HG03558 (cell line): ENCODE results near the gene CCDC91.
"Not testable (repeated sequence)": the region's sequence is repeated elsewhere in the genome, so short reads cannot be mapped to it uniquely, and the experiment has no call there.

Experiments used
- ATAC-seq: cut with Tn5 transposase; IDR thresholded peaks from one replicate; pipeline ENCODE4 v1.9.1; 2021; ENCODE audit warnings: moderate number of reproducible peaks; ENCODE audit not compliant: unreplicated experiment; ENCODE audit errors: extremely low read depth

CCDC91 gene

GRCh38 chr12:28427046-28427445 lies 236.8 kb downstream of the CCDC91 start:
- ATAC-seq = no peak

GRCh38 chr12:28440081-28440608 lies 249.9 kb downstream of the CCDC91 start:
- ATAC-seq = no peak

- no peak for ATAC-seq
Measured at GRCh38 chr12:28442101-28442500, 251.8 kb downstream of the CCDC91 start.

- no peak for ATAC-seq
Measured at GRCh38 chr12:28443337-28443736, 253.1 kb downstream of the CCDC91 start.

- ATAC-seq = no peak
Measured at GRCh38 chr12:28446031-28446430, 255.8 kb downstream of the CCDC91 start.

- ATAC-seq = no peak
Measured at GRCh38 chr12:28453686-28454085, 263.4 kb downstream of the CCDC91 start.

GRCh38 chr12:28456934-28457710 lies 266.9 kb downstream of the CCDC91 start:
- ATAC-seq = no peak

GRCh38 chr12:28457785-28458184 lies 267.5 kb downstream of the CCDC91 start:
- ATAC-seq = no peak

- ATAC-seq = no peak
Measured at GRCh38 chr12:28459481-28459880, 269.2 kb downstream of the CCDC91 start.

GRCh38 chr12:28460420-28461130 lies 270.3 kb downstream of the CCDC91 start:
- ATAC-seq = no peak

- no peak for ATAC-seq
Measured at GRCh38 chr12:28463396-28463795, 273.1 kb downstream of the CCDC91 start.

GRCh38 chr12:28471762-28472161 lies 281.5 kb downstream of the CCDC91 start:
- ATAC-seq = not testable (repeated sequence)

- not testable (repeated sequence) for ATAC-seq
Measured at GRCh38 chr12:28476206-28476605, 285.9 kb downstream of the CCDC91 start.

- ATAC-seq = not testable (repeated sequence)
Measured at GRCh38 chr12:28479097-28479496, 288.8 kb downstream of the CCDC91 start.

GRCh38 chr12:28479683-28480082 lies 289.4 kb downstream of the CCDC91 start:
- no peak for ATAC-seq

- no peak for ATAC-seq
Measured at GRCh38 chr12:28484156-28484555, 293.9 kb downstream of the CCDC91 start.

GRCh38 chr12:28486521-28486920 lies 296.3 kb downstream of the CCDC91 start:
- ATAC-seq = no peak

GRCh38 chr12:28489246-28489645 lies 299.0 kb downstream of the CCDC91 start:
- no peak for ATAC-seq

GRCh38 chr12:28497889-28498411 lies 307.7 kb downstream of the CCDC91 start:
- ATAC-seq = peak; percentile 92

- ATAC-seq = no peak
Measured at GRCh38 chr12:28498850-28499249, 308.6 kb downstream of the CCDC91 start.

- ATAC-seq = no peak
Measured at GRCh38 chr12:28500373-28501024, 310.2 kb downstream of the CCDC91 start.
